Kidney (tissue), 14 donors: ENCODE results near the gene CLASRP. TPM values are rescaled to one million over a fixed set of nuclear protein-coding genes. Genes with fewer than 3 reads are reported as not detected.
A peak's percentile ranks its signal among the peaks of the same experiment; 100 is the strongest.

Experiments
- DNase-seq, 5 donors: peaks; one replicate each; pipeline ENCODE4 v3.0.0-alpha.2; 2013 to 2020
- FAIRE-seq: peaks from 2 replicates; lab custom pipeline; 2012; peaks lifted over from hg19 to GRCh38; lab: Jason Lieb, UNC
- H3K27ac ChIP-seq, 2 donors: one replicate each; pipeline ENCODE4 v1.7.0; 2013; ENCODE audit warnings: low read depth in 2 of 2, low read length in 2 of 2, inconsistent platforms in 1 of 2
- H3K27me3 ChIP-seq: one replicate; pipeline ENCODE4 v1.7.1; 2013; ENCODE audit warnings: low read length, inconsistent platforms; ENCODE audit not compliant: control insufficient read depth, insufficient read depth
- H3K36me3 ChIP-seq, 3 donors: one replicate each; pipeline versions ENCODE4 v1.7.0 to v1.7.1; 2013; ENCODE audit warnings: low read length in 3 of 3, control low read depth in 1 of 3, inconsistent platforms in 1 of 3; ENCODE audit not compliant: insufficient read depth in 3 of 3, control insufficient read depth in 2 of 3
- H3K4me1 ChIP-seq, 3 donors: one replicate each; pipeline versions ENCODE4 v1.7.0 to v1.7.1; 2013; ENCODE audit warnings: low read length in 3 of 3, inconsistent platforms in 1 of 3, low read depth in 1 of 3; ENCODE audit not compliant: control insufficient read depth in 2 of 3, insufficient read depth in 2 of 3
- H3K4me3 ChIP-seq, 3 donors: one replicate each; pipeline versions ENCODE4 v1.7.0 to v1.8.1; 2013; ENCODE audit warnings: low read length in 3 of 3, control low read depth in 1 of 3, inconsistent platforms in 1 of 3
- H3K9ac ChIP-seq, 3 donors: one replicate each; pipeline versions ENCODE4 v1.7.0 to v1.7.1; 2013; ENCODE audit warnings: low read length in 3 of 3, control low read depth in 1 of 3, inconsistent platforms in 1 of 3
- H3K9me3 ChIP-seq, 3 donors: one replicate each; pipeline versions ENCODE4 v1.7.0 to v1.7.1; 2013; ENCODE audit warnings: low read length in 3 of 3, control low read depth in 1 of 3, inconsistent platforms in 1 of 3; ENCODE audit not compliant: control insufficient read depth in 2 of 3, insufficient read depth in 1 of 3
- intact Hi-C: fragments of 100-400 bp; cut with DNase I; formaldehyde crosslinking; loops from one replicate; pipeline ENCODE4 v1.11.1; 2022
- polyA plus RNA-seq: library from polyadenylated mRNA; stranded (reverse); fragments of 350-450 nt; fragmentation: Illumina TruSeq; extraction: RNeasy Lipid Tissue Mini Kit (QIAGEN cat#74804); gene quantifications from one replicate; pipeline ENCODE4 v1.2.3, GENCODE V29; 2014; ENCODE audit warnings: low read depth, low replicate concordance; ENCODE audit not compliant: insufficient read depth
- total RNA-seq: library from RNA; stranded (reverse); fragmentation: NEBNext Ultra II Directional; extraction: Animal tissue kit (Norgen Biotek cat#: 25700); gene quantifications from one replicate; pipeline ENCODE4 v1.2.1, GENCODE V29; 2021
- TF ChIP-seq, protein P1 (sequence below): IDR thresholded peaks from 3 replicates; pipeline ENCODE4 v1.5.1; 2012; ENCODE audit warnings: mild to moderate bottlenecking, moderate library complexity, borderline replicate concordance; ENCODE audit not compliant: insufficient read depth; ENCODE audit errors: extremely low read depth
- donor health status: control.
- donor health status: control.
- donor health status: control.
- donor health status: control.
- donor health status: control.
- donor health status: DM: yes; HTN: yes; CAD: no.
- donor health status: Normal renal cell carcinoma (clear cell type).

CLASRP gene
- total and polyA plus RNA-seq, 2 donors from 2014 or later: 38.0 to 83.6 TPM

DNA sequence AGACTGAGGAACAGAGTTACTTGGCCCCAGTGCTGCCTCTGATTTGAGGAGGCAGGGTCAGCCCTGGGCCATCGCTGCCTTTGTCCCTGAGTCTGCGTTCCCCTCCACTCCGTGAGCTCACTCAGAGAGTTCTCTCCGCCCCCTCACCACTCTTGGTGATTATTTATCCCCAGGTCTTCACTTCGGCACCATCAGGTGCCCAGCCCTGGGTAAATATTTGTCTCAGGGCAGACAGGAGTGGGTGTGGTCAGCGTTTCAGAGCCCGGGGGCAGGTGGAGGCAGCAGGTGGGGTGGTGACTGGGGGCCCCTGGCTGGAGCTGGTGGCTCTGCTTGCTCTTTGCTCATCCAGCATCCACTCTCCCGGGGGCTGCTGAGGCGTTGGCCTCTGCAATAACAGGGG, 74.8 kb downstream of the CLASRP start:
- Histone ChIP-seq H3K36me3 (no peaks in the 10 kb centered on the region), H3K27me3 (no peaks in the 10 kb centered on the region), H3K9ac (no peak overlapping the region), H3K4me1 (peaks cover 0 to 7% (median 4%) of the 10 kb centered on the region in 3 donors), H3K27ac (no peak overlapping the region), H3K9me3 (no peaks in the 10 kb centered on the region), H3K4me3 (no peak overlapping the region)
- FAIRE-seq (no peak), DNase-seq (peak in 1 of 5 donors; percentile 30)
- TF ChIP-seq, protein P1, sequence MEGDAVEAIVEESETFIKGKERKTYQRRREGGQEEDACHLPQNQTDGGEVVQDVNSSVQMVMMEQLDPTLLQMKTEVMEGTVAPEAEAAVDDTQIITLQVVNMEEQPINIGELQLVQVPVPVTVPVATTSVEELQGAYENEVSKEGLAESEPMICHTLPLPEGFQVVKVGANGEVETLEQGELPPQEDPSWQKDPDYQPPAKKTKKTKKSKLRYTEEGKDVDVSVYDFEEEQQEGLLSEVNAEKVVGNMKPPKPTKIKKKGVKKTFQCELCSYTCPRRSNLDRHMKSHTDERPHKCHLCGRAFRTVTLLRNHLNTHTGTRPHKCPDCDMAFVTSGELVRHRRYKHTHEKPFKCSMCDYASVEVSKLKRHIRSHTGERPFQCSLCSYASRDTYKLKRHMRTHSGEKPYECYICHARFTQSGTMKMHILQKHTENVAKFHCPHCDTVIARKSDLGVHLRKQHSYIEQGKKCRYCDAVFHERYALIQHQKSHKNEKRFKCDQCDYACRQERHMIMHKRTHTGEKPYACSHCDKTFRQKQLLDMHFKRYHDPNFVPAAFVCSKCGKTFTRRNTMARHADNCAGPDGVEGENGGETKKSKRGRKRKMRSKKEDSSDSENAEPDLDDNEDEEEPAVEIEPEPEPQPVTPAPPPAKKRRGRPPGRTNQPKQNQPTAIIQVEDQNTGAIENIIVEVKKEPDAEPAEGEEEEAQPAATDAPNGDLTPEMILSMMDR: no peak
- intact Hi-C loops: no loop called here

DNA sequence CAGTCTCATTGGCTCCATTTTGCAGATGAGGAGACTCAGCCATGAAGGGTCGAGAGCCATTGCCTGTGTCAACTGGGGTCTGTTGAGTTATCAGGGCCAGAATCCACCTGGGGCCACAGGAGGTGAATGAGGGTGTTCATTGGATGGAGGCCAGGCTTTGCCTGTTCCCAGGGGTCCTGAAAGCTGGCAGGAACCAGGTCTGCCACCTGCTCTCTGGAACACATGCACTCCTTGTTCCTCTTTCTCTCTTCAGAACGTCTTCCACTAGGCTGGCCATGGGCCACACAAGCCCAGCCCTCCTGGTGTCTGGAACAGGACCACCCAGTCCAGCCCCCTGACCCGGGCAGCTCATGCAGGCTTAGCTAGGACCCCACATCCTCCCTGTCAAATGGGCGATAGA, 75.3 kb downstream of the CLASRP start:
- TF ChIP-seq, protein P1: no peak
- no peak overlapping the region for H3K27ac ChIP-seq
- H3K9me3 ChIP-seq: no peaks in the 10 kb centered on the region
- no peak overlapping the region for H3K4me3 ChIP-seq
- no peak overlapping the region for H3K9ac ChIP-seq
- peaks cover 0 to 7% (median 4%) of the 10 kb centered on the region in 3 donors for H3K4me1 ChIP-seq
- DNase-seq: peak in 1 of 5 donors; percentile 34
- H3K36me3 ChIP-seq: no peaks in the 10 kb centered on the region
- H3K27me3 ChIP-seq: no peaks in the 10 kb centered on the region
- intact Hi-C loops: no loop called here
- no peak for FAIRE-seq

DNA sequence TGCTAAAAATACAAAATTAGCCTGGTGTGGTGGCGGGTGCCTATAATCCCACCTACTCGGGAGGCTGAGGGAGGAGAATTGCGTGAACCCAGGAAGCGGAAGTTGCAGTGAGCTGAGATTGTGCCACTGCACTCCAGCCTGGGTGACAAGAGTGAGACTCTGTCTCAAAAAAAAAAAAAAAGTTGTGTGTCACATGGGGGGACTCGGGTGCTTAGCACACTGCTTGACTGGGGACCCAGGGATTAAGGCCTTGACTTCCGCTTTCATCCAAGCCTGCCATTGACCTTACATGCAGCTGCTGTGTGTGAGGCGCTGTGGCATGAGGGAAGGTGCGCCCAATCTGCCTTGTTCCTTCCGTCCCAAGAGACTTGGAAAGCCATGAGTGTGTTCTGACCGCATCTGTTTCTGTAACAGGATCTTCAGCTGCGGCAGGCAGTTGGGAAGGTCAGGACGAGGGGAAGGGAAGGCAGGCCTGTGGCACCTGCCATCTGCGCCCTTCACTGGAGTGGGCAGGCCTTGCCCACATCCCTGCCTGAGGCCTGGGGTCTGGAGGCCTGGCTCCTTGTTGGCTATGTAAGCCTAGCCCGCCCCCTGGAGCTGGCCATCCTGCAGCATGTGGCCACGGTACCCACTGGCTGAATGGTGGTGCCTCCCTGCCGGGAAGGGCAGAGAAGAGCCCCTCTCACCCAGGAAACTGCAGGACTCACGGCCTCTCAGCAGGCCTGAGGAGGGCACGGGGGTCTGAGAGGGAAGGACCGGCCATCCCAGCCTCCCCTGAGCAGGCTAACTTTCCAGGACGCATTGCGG, 77.2 kb downstream of the CLASRP start:
- DNase-seq: peak in 2 of 5 donors; percentile 24 to 38
- Histone ChIP-seq H3K4me3 (no peak overlapping the region), H3K27ac (no peak overlapping the region), H3K4me1 (peaks cover 0 to 7% (median 4%) of the 10 kb centered on the region in 3 donors), H3K9ac (no peak overlapping the region), H3K9me3 (no peaks in the 10 kb centered on the region), H3K36me3 (no peaks in the 10 kb centered on the region), H3K27me3 (no peaks in the 10 kb centered on the region)
- no peak for FAIRE-seq
- TF ChIP-seq, protein P1: no peak
- intact Hi-C loops: no loop called here
